ENCODE measurements around the gene EZR. TPM values are rescaled to one million over a fixed set of nuclear protein-coding genes. Genes with fewer than 3 reads are reported as not detected.
"Not testable (repeated sequence)": the region's sequence is repeated elsewhere in the genome, so short reads cannot be mapped to it uniquely, and the experiment has no call there.

Gene EZR
- total and polyA plus RNA-seq, 4 experiments from 2014 or later = 260 to 277 (median 266) TPM

DNA sequence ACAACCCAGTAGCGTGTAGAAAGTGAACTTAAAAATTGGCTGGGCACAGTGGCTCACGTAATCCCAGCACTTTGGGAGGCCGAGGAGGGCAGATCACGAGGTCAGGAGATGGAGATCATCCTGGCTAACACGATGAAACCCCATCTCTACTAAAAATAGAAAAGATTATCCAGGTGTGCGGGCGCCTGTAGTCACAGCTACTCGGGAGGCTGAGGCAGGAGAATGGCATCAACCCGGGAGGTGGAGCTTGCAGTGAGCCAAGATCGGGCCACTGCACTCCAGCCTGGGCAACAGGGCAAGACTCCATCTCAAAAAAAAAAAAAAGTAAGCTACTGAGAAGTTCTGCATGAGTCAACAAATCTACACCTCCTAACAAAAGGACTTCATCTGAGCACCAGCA is 26.7 kb downstream of the EZR start:
- H3K4me3 Mint-ChIP-seq = peak overlapping the region in 4 of 8 donors; percentile 22 to 60 (median 40)
- peaks cover 26 to 44% of the 10 kb centered on the region in 2 donors for H3K36me3 Mint-ChIP-seq
- H3K27me3 ChIP-seq (ENCODE audit: insufficient read depth, low read length); H3K9me3 Mint-ChIP-seq; H3K36me3 ChIP-seq (ENCODE audit: insufficient read depth, low read length); H3K4me3 ChIP-seq (ENCODE audit: low read length in 2 of 2); DNase-seq; H3K27me3 Mint-ChIP-seq; H3K9me3 ChIP-seq (ENCODE audit: control insufficient read depth in 1 of 2, low read length in 2 of 2); H3K27ac ChIP-seq (ENCODE audit: low read depth, low read length): not testable (repeated sequence)
- peaks cover 62 to 87% (median 77%) of the 10 kb centered on the region in 4 donors for H3K4me1 Mint-ChIP-seq
- intact Hi-C loops (cut with micrococcal nuclease) = loop anchor here (2.0 to 10.0 kb wide), 5 partner anchors 18 to 342 kb away; no protein-coding TSS in a partner anchor
- H3K4me1 ChIP-seq (ENCODE audit: insufficient read depth, low read length) = peaks cover 88% of the 10 kb centered on the region
- ChIA-PET POLR2A (ENCODE audit: partially characterized antibody) (interaction anchor here (1.0 to 6.2 kb wide), 7 partner anchors 11 to 76 kb away, joined by 3 to 47 read pairs (median 6); no protein-coding TSS in a partner anchor), CTCF (ENCODE audit: partially characterized antibody) (interaction anchor here (0.9 to 9.1 kb wide), 21 partner anchors 8 to 342 kb away, joined by 3 to 108 read pairs (median 6); no protein-coding TSS in a partner anchor)
- peak overlapping the region; percentile 62 to 95 (median 90) for H3K27ac Mint-ChIP-seq

- H3K9me3 ChIP-seq (ENCODE audit: control insufficient read depth in 1 of 2, low read length in 2 of 2) = no peaks in the 10 kb centered on the region
- no peaks in the 10 kb centered on the region for H3K27me3 Mint-ChIP-seq
- DNase-seq = no peak
- H3K4me1 Mint-ChIP-seq = peaks cover 55 to 82% (median 72%) of the 10 kb centered on the region in 4 donors
- H3K4me3 ChIP-seq (ENCODE audit: low read length in 2 of 2) = no peak overlapping the region
- ChIA-PET POLR2A (ENCODE audit: partially characterized antibody) (interaction anchor here (0.7 to 6.2 kb wide), 5 partner anchors 12 to 77 kb away, joined by 3 to 47 read pairs (median 4); no protein-coding TSS in a partner anchor), CTCF (ENCODE audit: partially characterized antibody) (interaction anchor here (0.9 to 9.1 kb wide), 9 partner anchors 12 to 181 kb away, joined by 3 to 108 read pairs (median 10); no protein-coding TSS in a partner anchor)
- peaks cover 76% of the 10 kb centered on the region for H3K4me1 ChIP-seq (ENCODE audit: insufficient read depth, low read length)
- H3K36me3 Mint-ChIP-seq = peaks cover 27 to 49% of the 10 kb centered on the region in 2 donors
- no peaks in the 10 kb centered on the region for H3K27me3 ChIP-seq (ENCODE audit: insufficient read depth, low read length)
- H3K27ac ChIP-seq (ENCODE audit: low read depth, low read length) = no peak overlapping the region
- peaks cover 20% of the 10 kb centered on the region for H3K36me3 ChIP-seq (ENCODE audit: insufficient read depth, low read length)
- intact Hi-C loops (cut with micrococcal nuclease) = loop anchor here (5.0 to 10.0 kb wide), 3 partner anchors 74 to 343 kb away; no protein-coding TSS in a partner anchor
- H3K9me3 Mint-ChIP-seq = peaks cover 0 to 2% (median 0%) of the 10 kb centered on the region in 8 donors
- H3K27ac Mint-ChIP-seq = peak overlapping the region; percentile 73 to 95 (median 90)
- peak overlapping the region in 4 of 8 donors; percentile 12 to 71 (median 53) for H3K4me3 Mint-ChIP-seq
These were observed 27.8 kb downstream of the EZR start for GRCh38 chr6:158791274-158791855.

- Histone ChIP-seq H3K27me3 (ENCODE audit: insufficient read depth, low read length) (no peaks in the 10 kb centered on the region), H3K9me3 (ENCODE audit: control insufficient read depth in 1 of 2, low read length in 2 of 2) (no peaks in the 10 kb centered on the region), H3K36me3 (ENCODE audit: insufficient read depth, low read length) (peaks cover 36% of the 10 kb centered on the region), H3K4me3 (ENCODE audit: low read length in 2 of 2) (peak overlapping the region in 1 of 2 donors; percentile 1), H3K27ac (ENCODE audit: low read depth, low read length) (peak overlapping the region; percentile 41), H3K4me1 (ENCODE audit: insufficient read depth, low read length) (peaks cover 64% of the 10 kb centered on the region)
- POLR2A ChIA-PET (ENCODE audit: partially characterized antibody) = interaction anchor here (0.6 to 2.8 kb wide), 22 partner anchors 9 to 318 kb away, joined by 3 to 27 read pairs (median 6); partner anchors contain the start of genes EZR and RSPH3
- Mint-ChIP-seq H3K9me3 (peaks cover 0 to 2% (median 0%) of the 10 kb centered on the region in 8 donors), H3K27me3 (no peaks in the 10 kb centered on the region), H3K4me3 (peak overlapping the region; percentile 62 to 82 (median 74)), H3K36me3 (peaks cover 36 to 67% of the 10 kb centered on the region in 2 donors), H3K4me1 (peaks cover 45 to 75% (median 57%) of the 10 kb centered on the region in 4 donors), H3K27ac (peak overlapping the region; percentile 88 to 97 (median 91))
- DNase-seq = peak; percentile 65 to 82 (median 75)
- CTCF ChIA-PET (ENCODE audit: partially characterized antibody) = interaction anchor here (0.7 to 9.1 kb wide), 22 partner anchors 9 to 321 kb away, joined by 3 to 108 read pairs (median 4); partner anchors contain the start of gene RSPH3
- intact Hi-C loops (cut with micrococcal nuclease) = loop anchor here (1.0 kb wide), 2 partner anchors 64 to 183 kb away; no protein-coding TSS in a partner anchor
These were observed 29.9 kb downstream of the EZR start for GRCh38 chr6:158789115-158789917.

GRCh38 chr6:158787395-158787794 is 31.8 kb downstream of the EZR start:
- Histone ChIP-seq H3K9me3 (ENCODE audit: control insufficient read depth in 1 of 2, low read length in 2 of 2) (no peaks in the 10 kb centered on the region), H3K27ac (ENCODE audit: low read depth, low read length) (no peak overlapping the region), H3K4me1 (ENCODE audit: insufficient read depth, low read length) (peaks cover 51% of the 10 kb centered on the region), H3K4me3 (ENCODE audit: low read length in 2 of 2) (no peak overlapping the region), H3K27me3 (ENCODE audit: insufficient read depth, low read length) (no peaks in the 10 kb centered on the region), H3K36me3 (ENCODE audit: insufficient read depth, low read length) (peaks cover 56% of the 10 kb centered on the region)
- no peak overlapping the region for H3K4me3 Mint-ChIP-seq
- H3K4me1 Mint-ChIP-seq = peaks cover 32 to 67% (median 46%) of the 10 kb centered on the region in 4 donors
- no peaks in the 10 kb centered on the region for H3K27me3 Mint-ChIP-seq
- no peak for DNase-seq
- POLR2A ChIA-PET (ENCODE audit: partially characterized antibody) = interaction anchor here (1.1 kb wide), 1 partner anchor 80 kb away, joined by 3 read pairs; no protein-coding TSS in a partner anchor
- peaks cover 54 to 79% of the 10 kb centered on the region in 2 donors for H3K36me3 Mint-ChIP-seq
- peak overlapping the region in 4 of 7 donors; percentile 62 to 83 (median 74) for H3K27ac Mint-ChIP-seq
- CTCF ChIA-PET (ENCODE audit: partially characterized antibody) = interaction anchor here (1.3 kb wide), 1 partner anchor 171 kb away, joined by 4 read pairs; no protein-coding TSS in a partner anchor
- intact Hi-C loops (cut with micrococcal nuclease) = no loop called here
- H3K9me3 Mint-ChIP-seq = peaks cover 0 to 2% (median 0%) of the 10 kb centered on the region in 8 donors

- Mint-ChIP-seq H3K4me3 (no peak overlapping the region), H3K36me3 (peaks cover 59 to 85% of the 10 kb centered on the region in 2 donors), H3K27ac (peak overlapping the region in 6 of 7 donors; percentile 41 to 83 (median 66)), H3K9me3 (peaks cover 0 to 2% (median 0%) of the 10 kb centered on the region in 8 donors), H3K27me3 (no peaks in the 10 kb centered on the region), H3K4me1 (peaks cover 30 to 64% (median 44%) of the 10 kb centered on the region in 4 donors)
- H3K4me3 ChIP-seq (ENCODE audit: low read length in 2 of 2) = no peak overlapping the region
- H3K36me3 ChIP-seq (ENCODE audit: insufficient read depth, low read length) = peaks cover 62% of the 10 kb centered on the region
- no peaks in the 10 kb centered on the region for H3K27me3 ChIP-seq (ENCODE audit: insufficient read depth, low read length)
- no peak for DNase-seq
- CTCF ChIA-PET (ENCODE audit: partially characterized antibody) = interaction anchor here (0.9 kb wide), 1 partner anchor 17 kb away, joined by 3 read pairs; no protein-coding TSS in a partner anchor
- peaks cover 45% of the 10 kb centered on the region for H3K4me1 ChIP-seq (ENCODE audit: insufficient read depth, low read length)
- POLR2A ChIA-PET (ENCODE audit: partially characterized antibody) = interaction anchor here (1.1 to 1.2 kb wide), 2 partner anchors 11 to 81 kb away, joined by 3 read pairs; no protein-coding TSS in a partner anchor
- H3K9me3 ChIP-seq (ENCODE audit: control insufficient read depth in 1 of 2, low read length in 2 of 2) = no peaks in the 10 kb centered on the region
- intact Hi-C loops (cut with micrococcal nuclease) = no loop called here
- H3K27ac ChIP-seq (ENCODE audit: low read depth, low read length) = no peak overlapping the region
These were observed 32.4 kb downstream of the EZR start for GRCh38 chr6:158786645-158787304.

DNA sequence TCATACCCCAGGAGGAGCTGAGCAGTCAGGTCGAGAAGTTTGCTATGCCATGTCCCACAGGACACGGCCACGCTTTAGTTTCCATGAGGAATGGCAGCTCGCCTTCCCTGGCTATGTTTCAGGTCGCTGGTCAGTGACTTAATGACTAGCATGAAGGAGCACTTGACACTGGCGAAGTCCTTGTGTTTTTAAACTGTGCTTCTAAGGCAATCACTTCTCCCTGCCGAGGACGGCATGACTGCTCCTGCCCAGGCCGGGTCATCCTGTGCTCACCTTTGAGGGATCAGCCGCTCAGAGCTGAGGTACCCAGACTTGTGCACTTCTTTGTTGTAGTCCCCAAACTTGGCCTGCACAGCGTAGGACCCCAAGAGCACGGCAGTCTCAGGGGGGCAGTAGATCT is 34.1 kb downstream of the EZR start:
- POLR2A ChIA-PET (ENCODE audit: partially characterized antibody) = interaction anchor here (0.9 to 1.8 kb wide), 3 partner anchors 34 to 85 kb away, joined by 3 to 12 read pairs (median 6); partner anchors contain the start of gene EZR
- intact Hi-C loops (cut with micrococcal nuclease) = no loop called here
- CTCF ChIA-PET (ENCODE audit: partially characterized antibody) = interaction anchor here (1.2 to 2.0 kb wide), 2 partner anchors 8 to 174 kb away, joined by 3 to 6 read pairs; no protein-coding TSS in a partner anchor
- Histone ChIP-seq H3K9me3 (ENCODE audit: control insufficient read depth in 1 of 2, low read length in 2 of 2) (no peaks in the 10 kb centered on the region), H3K27me3 (ENCODE audit: insufficient read depth, low read length) (no peaks in the 10 kb centered on the region), H3K36me3 (ENCODE audit: insufficient read depth, low read length) (peaks cover 79% of the 10 kb centered on the region), H3K4me1 (ENCODE audit: insufficient read depth, low read length) (peaks cover 33% of the 10 kb centered on the region), H3K27ac (ENCODE audit: low read depth, low read length) (no peak overlapping the region), H3K4me3 (ENCODE audit: low read length in 2 of 2) (no peak overlapping the region)
- peaks cover 0 to 2% (median 0%) of the 10 kb centered on the region in 8 donors for H3K9me3 Mint-ChIP-seq
- no peak overlapping the region for H3K4me3 Mint-ChIP-seq
- DNase-seq = no peak
- H3K27me3 Mint-ChIP-seq = no peaks in the 10 kb centered on the region
- H3K27ac Mint-ChIP-seq = peak overlapping the region in 6 of 7 donors; percentile 29 to 78 (median 66)
- peaks cover 21 to 62% (median 35%) of the 10 kb centered on the region in 4 donors for H3K4me1 Mint-ChIP-seq
- peaks cover 73 to 92% of the 10 kb centered on the region in 2 donors for H3K36me3 Mint-ChIP-seq
